ENCODE measurements around the gene MSH4.
A peak's percentile ranks its signal among the peaks of the same experiment; 100 is the strongest.
"Not testable (repeated sequence)": the region's sequence is repeated elsewhere in the genome, so short reads cannot be mapped to it uniquely, and the experiment has no call there.

Gene MSH4

DNA sequence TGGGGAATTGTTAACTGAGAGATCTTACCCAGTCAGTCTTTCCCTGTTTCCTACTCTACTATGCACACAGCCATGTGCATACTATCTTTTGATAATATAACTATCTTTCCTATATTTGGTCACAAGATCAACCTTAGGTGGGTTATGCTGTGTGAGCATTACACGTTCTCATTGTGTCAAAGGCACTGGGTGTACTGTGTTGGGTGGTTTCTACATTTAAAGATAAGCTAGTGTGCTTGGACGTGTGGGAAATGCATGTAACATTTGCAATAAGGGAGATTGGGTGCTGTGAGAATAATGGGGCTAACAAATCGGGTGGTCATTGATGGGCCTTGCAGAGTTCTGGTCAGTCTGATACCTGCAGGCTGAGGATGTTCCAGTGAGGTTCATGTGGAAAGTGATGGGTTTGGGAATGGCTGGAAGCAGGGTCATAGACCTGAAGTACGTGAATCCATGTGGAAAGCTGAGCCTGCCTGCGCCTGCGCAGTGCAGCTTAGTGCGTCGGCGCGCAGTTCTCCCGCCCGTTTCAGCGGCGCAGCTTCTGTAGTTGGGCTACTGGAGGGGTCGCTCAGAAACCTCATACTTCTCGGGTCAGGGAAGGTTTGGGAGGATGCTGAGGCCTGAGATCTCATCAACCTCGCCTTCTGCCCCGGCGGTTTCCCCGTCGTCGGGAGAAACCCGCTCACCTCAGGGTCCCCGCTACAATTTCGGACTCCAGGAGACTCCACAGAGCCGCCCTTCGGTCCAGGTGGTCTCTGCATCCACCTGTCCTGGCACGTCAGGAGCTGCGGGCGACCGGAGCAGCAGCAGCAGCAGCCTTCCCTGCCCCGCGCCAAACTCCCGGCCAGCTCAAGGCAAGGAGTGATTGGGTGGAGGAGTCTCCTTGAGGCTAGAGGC, at the start of gene MSH4:
Gene MSH4 (plus strand): TSS at position 507 of the 897 bp plus-strand sequence. CDS start 104 bp downstream, at position 611.
- DNase-seq: no peak

DNA sequence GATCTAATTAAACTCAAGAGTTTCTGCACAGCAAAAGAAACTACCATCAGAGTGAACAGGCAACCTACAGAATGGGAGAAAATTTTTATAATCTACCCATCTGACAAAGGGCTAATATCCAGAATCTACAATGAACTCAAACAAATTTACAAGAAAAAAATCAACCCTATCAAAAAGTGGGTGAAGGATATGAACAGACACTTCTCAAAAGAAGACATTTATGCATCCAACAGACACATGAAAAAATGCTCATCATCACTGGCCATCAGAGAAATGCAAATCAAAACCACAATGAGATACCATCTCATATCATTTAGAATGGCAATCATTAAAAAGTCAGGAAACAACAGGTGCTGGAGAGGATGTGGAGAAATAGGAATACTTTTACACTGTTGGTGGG, 39.5 kb upstream of the MSH4 start:
- DNase-seq: not testable (repeated sequence)

DNA sequence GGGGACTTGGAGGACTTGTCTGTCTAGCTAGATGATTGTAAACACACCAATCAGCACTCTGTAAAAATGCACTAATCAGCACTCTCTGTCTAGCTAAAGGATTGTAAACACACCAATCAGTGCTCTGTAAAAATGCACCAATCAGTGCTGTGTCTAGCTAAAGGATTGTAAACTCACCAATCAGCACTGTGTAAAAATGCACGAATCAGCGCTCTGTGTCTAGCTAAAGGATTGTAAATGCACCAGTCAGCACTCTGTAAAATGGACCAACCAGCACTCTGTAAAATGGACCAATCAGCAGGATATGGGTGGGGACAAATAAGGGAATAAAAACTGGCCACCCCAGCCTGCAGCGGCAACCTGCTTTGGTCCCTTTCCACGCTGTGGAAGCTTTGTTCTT, 38.1 kb upstream of the MSH4 start:
- DNase-seq: not testable (repeated sequence)

DNA sequence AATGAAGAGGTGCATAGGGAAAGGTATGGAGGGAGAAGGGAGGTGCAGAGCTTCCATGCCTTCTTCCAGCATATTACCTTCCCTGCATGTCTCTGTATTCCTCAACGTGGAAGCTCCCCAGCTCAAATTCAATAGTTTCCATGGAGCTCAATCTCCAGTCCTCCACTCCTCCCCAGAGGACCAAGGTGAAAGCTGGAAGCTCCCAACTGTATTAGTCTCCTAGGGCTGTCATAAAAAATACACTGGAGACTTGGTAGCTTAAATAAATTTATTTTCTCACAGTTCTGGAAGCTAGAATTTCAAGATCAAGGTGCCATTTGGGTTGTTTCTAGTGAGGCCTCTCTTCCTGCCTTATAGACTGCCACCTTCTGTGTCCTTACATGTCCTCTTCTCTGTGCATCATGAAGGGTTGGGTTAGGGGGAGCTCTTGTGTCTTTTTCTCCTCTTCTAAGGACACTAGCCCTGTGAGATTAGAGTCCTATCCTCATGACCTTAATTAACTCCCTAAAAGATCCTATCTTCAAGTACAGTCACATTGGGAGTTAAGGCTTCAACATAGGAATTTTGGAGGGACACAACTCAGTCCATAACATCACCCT, 32.5 kb upstream of the MSH4 start:
- no peak for DNase-seq

DNA sequence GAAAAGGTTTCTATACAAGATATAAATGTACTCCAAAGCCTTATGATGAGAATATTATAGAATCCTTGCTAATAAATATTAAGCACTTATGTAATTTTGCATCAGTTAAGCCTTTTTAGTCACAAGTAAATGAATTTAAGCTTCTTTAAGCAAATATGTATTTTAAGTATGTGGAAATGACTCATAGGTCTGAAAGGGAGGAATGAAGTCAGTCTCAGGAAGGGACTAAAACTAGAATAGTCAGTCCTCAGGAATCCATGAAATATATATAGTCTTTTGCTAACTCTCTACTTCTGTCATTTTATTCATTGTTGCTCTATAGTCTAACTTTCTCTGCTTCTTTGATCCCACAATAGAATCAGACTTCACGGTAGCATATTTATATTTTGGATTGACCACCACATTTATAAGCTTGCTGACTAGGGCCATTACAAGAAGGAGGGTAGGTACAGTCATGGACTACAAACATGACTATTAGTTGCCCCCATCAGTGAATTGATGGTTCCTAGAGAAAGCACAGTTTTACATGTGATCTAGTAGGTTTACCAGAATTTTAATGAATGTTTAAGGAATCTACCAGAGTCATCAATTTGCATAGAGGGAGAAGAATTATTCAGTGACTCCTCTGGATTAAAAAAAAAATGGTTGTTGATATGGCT, 30.9 kb upstream of the MSH4 start:
- no peak for DNase-seq

DNA sequence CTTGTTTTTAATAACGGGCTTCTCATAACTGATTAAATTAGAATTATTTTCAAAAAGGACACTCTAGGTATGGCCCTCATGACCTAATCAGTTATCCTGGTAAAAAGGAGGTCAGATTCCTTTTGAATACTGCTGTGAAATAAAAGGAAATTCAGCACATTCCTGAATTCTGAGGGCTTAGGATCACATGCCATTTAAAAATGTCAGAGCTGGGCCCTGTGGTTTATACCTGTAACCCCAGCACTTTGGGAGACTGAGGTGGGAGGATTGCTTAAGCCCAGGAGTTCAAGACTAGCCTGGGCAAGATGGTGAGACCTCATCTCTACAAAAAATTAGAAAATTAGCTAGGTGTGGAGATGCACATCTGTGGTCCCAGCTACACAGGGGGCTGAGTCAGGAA, 28.7 kb upstream of the MSH4 start:
- no peak for DNase-seq

DNA sequence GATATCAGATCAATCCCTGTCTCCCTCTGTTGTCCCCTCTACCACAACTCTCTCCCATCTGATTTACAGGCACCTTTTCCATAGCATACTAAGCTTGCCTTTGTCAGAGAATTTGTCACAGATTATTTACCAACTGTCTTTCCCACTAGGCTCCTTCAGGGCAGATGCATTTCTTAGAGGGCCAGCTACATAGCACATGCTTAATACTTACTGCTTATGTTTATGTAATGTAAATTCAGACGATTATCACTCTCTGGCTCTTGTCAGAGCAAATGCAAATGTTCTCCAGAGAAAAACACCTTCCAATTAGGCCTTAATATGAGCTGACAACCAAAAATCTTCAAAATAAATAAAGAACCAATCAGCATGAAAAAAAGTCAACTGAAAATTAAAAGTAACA, 25.9 kb upstream of the MSH4 start:
- no peak for DNase-seq

DNA sequence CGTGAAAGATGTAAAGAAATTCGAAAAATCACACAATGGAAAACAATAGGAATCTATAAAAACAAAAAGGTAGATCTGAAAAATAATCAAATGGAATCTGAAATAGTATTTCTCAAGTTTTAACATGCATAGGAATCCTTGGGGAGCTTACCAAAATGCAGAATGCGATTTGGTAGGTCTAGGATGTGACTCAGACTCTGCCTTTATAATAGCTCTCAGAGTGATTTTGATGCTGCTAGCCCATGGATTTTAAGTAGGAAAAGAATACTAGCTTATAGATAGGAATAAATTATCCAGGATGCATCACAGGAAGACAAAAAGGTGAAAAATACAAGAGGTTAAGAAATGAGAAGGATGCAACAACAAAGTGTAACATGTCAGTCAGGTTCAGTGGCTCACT, 24.7 kb upstream of the MSH4 start:
- no peak for DNase-seq

DNA sequence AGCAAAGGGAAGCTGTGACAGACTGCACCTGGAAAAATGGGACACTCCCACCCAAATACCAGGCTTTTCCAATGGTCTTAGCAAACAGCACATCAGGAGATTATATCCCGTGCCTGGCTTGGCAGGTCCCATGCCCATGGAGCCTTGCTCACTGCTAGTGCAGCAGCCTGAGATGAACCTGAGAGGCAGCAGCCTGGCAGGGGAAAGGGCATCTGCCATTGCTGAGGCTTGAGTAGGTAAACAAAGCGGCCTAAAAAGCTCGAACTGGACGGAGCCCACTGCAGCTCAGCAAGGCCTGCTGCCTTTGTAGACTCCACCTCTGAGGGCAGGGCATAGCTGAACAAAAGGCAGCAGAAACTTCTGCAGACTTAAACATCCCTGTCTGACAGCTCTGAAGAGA, 18.9 kb upstream of the MSH4 start:
- not testable (repeated sequence) for DNase-seq

DNA sequence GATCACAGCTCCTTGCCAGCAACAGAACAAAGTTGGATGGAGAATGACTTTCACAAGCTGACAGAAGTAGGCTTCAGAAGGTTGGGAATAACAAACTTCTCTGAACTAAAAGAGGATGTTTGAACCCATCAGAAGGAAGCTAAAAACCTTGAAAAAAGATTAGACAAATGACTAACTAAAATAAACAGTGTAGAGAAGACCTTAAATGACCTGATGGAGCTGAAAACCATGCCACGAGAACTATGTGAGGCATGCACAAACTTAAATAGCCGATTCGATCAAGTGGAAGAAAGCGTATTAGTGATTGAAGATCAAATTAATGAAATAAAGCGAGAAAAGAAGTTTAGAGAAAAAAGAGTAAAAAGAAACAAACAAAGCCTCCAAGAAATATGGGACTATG, 18.0 kb upstream of the MSH4 start:
- not testable (repeated sequence) for DNase-seq

DNA sequence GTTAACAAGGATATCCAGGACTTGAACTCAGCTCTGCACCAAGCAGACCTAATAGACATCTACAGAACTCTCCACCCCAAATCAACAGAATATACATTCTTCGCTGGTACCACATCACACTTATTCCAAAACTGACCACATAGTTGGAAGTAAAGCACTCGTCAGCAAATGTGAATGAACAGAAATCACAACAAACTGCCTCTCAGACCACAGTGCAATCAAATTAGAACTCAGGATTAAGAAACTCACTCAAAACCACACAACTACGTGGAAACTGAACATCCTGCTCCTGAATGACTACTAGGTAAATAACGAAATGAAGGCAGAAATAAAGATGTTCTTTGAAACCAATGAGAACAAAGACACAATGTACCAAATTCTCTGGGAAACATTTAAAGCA, 16.5 kb upstream of the MSH4 start:
- DNase-seq: not testable (repeated sequence)

DNA sequence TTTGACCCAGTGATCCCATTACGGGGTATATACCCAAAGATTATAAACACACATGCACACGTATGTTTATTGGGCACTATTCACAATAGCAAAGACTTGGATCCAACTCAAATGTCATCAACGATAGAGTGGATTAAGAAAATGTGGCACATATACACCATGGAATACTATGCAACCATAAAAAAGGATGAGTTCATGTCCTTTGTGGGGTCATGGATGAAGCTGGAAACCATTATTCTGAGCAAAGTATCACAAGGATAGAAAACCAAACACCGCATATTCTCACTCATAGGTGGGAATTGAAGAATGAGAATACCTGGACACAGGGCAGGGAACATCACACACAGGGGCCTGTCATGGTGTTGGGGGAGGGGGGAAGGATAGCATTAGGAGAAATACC, 12.8 kb upstream of the MSH4 start:
- DNase-seq: not testable (repeated sequence)

DNA sequence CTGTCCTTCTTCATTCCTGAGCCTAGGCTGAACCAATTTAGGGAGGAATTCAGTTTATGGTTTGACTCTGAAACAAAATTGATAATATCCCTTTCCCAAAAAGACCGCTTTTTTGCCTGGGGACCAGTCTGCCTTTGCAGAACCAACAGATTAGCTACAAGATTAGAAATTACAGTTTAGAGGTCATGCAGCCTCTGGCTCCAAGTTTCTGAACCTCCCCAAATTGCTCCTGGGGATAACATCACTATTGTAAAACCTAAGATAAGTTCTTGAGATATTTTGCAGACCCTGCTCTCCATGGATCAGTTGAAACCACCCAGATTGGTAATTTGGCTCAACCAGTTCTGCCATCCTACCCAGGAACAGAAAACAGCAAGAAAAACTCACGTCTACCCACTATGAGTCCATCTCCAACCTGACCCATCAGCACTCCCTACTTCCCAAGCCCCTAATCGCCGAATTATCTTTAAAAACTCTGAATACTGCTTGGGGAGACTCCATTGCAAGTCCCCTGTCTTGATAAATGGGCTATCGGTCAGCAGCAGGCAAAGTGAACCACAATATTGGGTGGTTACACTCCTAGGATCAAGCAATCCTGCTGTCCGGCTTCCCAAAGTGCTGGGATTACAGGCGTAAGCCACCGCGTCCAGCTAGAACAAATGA, 11.2 kb upstream of the MSH4 start:
- DNase-seq: no peak

DNA sequence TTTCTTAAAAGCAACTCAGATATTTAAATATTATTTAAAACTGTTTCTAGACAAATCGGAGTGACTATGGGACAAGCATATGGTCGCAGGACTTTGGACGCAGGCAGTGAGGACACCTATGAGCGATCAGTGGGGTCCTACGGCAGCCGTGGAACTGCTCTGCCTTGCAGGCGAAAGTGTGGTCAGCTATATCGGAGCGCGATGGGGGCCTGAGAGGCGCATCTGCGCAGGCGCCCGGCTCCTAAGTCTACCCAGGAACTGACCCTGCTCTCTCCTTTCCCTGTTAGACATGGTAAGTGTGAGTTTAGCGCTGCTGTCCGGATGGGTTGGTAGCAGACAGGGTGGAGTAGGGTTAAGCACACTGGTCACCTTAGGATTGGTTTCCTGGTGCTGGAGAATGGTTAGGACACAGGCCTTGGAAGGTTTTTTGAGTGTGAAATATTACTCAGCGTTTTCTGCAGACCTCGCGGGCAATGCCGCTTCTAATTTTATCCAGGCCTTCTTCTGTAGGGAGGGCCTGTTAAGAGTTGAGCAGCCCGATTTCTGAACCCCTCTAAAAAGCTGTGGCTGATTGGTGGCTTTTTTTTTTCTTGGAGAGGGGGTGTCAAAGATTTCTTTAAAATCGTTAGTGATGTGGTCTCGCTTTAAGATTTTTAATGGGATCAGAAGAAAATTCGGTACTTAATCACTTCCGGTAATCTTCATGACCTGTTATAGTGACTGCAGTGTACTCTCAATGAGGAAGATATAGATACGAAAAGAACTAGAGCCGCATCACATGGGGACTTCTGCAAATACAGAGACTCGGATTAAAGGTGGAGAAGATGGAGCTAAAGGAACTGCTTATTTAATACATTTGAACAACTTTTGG, 10.5 kb upstream of the MSH4 start, which contains the start of gene RABGGTB:
Gene RABGGTB (plus strand): TSS at position 274 of the 871 bp plus-strand sequence. CDS start 16 bp downstream, at position 290.
- DNase-seq: peak; percentile 99

DNA sequence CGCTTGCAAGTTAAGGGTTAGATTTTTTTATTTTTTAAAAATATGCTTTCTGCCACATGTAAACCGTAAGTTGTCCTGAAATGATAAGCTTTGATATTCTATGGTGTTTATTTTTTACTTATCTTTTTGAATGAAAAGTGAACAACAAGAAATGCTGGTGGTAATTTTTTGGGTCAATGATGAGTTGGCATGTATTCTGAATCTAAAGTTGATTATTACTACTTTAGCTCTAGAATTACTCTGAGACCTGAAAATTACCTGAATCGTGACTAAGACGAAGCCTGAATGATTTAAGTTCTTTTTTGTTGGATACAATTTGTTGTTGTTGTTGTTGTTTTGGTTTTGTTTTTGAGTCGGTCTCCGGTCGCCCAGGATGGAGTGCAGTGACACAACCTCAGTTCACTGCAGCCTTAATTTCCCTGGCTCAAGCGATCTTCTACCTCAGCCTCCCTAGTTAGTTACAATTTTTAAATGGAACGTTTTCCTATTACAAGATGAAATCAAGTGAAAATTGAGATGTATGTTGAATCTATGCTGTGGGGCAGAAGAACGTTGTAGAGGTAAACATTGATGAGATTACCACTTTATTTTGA, 9.7 kb upstream of the MSH4 start:
- no peak for DNase-seq

DNA sequence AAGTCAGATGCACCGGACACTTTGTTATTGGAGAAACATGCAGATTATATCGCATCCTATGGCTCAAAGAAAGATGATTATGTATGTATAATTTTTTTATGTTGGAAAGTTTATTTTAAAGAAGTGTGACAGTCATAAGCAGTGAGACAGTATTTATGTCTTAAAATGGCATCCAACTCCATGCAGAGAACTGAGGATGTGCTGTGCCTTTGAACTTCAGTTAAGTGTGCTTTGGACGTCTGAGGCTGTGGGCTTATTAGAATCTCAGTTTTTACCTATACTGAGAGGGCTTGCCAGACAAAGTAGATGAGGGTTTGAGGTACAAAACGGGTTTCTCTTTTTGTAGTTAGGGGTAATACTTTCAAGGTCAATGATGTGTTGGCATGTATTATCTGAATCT, 9.2 kb upstream of the MSH4 start:
- DNase-seq: no peak

DNA sequence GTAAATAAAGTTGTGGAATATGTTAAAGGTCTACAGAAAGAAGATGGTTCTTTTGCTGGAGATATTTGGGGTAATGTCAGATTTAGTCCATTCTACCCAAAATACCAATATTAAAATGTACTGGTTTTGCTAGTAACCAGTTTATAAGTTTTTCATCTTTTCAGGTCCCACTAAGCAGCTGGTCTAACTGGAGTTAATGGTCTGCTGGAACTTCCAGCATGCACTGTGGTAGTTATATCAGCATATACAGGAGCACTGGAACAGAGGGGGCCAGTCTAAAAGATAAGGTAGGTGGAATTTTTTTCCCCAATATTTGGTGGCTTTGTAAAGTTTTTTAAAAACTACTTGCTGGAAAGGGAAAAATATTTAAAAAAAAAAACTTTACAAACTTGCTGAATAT, 6.7 kb upstream of the MSH4 start:
- no peak for DNase-seq

DNA sequence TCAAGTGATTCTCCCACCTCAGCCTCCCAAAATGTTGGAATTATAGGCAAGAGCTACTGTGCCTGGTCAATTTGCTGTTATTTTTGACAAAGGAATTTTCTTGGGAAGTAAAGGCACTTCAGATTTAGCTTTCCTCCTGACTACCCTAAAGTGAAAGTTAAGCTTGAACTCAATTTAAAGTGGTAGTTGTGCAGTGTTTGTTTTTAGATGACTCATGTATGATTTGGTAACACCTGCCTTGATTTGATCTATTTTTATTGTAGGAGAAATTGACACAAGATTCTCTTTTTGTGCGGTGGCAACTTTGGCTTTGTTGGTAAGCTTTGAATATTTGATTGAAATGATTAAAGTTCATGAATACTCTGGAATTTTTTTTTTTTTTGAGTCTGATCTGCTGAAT, 5.7 kb upstream of the MSH4 start:
- DNase-seq: no peak

DNA sequence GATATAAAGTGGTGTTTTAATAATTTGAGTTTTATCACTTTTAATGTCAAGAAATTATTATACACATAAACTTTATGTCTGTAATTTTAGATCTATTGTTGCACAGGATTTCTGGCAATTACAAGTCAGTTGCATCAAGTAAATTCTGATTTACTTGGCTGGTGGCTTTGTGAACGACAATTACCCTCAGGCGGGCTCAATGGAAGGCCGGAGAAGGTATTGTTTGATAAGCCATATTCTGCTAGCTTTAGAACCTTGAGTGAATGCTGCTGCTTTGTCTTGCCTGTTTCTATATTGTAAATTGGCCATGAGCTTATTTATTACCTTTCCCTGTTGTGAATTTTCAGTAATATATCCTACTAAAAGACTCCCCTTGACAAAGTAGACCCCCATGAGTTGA, 4.6 kb upstream of the MSH4 start:
- no peak for DNase-seq

DNA sequence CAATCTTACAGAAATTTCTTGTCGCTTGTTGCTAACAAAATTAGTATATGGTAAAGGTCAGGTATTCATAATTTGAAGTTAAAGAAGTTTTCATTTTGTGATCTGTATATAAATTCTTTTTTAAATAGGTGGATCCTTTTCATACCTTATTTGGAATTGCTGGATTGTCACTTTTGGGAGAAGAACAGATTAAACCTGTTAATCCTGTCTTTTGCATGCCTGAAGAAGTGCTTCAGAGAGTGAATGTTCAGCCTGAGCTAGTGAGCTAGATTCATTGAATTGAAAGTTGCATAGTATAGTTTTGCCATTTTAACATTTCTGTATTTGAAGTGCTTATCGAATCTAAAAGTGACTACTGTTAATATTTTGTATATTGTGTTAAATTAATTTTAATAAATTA, 2.3 kb upstream of the MSH4 start:
- no peak for DNase-seq

DNA sequence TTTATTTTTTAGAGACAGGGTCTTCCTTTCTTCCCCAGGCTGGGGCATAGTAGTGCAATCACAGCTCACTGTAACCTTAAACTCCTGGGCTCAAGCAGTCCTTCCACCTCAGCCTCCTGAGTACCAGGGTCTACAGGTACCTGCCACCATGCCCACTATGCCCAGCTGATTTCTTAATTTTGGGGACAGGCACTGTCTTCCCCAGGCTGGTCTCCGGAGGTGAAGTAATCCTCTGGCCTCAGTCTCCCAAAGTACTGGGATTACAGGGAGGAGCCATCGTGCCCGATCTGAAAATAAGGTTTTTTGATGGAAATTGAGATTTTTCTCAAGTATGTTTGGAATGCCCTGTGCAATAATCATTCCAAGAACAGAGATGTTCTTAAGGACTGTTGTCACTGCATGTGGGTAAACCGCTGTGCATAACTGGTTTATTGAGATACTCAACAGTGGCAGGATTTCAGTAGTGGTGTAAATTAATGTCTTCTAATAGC, 934 bp upstream of the MSH4 start:
- no peak for DNase-seq

DNA sequence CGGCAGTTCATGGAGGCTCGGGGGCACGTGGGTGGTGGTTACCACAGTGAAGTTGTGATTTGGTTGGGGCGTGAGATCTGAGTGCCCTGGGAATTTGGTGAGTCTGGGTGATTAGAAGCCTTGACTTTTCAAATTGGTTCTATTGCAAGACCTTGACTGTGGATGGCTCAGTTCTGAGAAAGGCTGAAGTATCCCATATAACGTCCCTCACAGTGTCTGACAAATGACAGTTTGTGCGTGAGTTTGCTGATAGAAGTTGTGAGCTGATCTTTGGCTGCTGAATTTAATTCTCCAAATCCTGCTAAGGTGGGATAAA, 549 bp downstream of the MSH4 start:
- DNase-seq: no peak
